Left lung (tissue), 10 donors: Measurements from ENCODE around the gene MICAL3. TPM values are rescaled to one million over a fixed set of nuclear protein-coding genes. Genes with fewer than 3 reads are reported as not detected.
"Not testable (repeated sequence)": the region's sequence is repeated elsewhere in the genome, so short reads cannot be mapped to it uniquely, and the experiment has no call there.

ENCODE experiments used
- ATAC-seq: fragments of 200-7000 bp; cut with Tn5 transposase; one replicate; pipeline ENCODE4 v1.9.1; 2020; ENCODE audit warnings: moderate library complexity
- DNase-seq, 4 donors: peaks; one replicate each; pipeline ENCODE4 v3.0.0-alpha.2; 2013 to 2020
- H3K27ac ChIP-seq, 2 donors: fragments of 200-600 bp; sonication (generic) in 1 of 2; one replicate each; pipeline versions ENCODE4 v1.5.0 to v1.8.0; 2020 to 2021
- H3K27me3 ChIP-seq, 2 donors: fragments of 200-600 bp; sonication (generic) in 1 of 2; one replicate each; pipeline versions ENCODE4 v1.5.0 to v1.8.0; 2020 to 2021
- H3K36me3 ChIP-seq, 2 donors: fragments of 200-600 bp; sonication (generic) in 1 of 2; one replicate each; pipeline versions ENCODE4 v1.5.0 to v1.8.0; 2020 to 2021
- H3K4me1 ChIP-seq, 2 donors: fragments of 200-600 bp; one replicate each; pipeline ENCODE4 v1.8.0; 2021
- H3K4me3 ChIP-seq, 2 donors: fragments of 200-600 bp; sonication (generic) in 1 of 2; one replicate each; pipeline versions ENCODE4 v1.5.0 to v1.8.0; 2020 to 2021; ENCODE audit warnings: mild to moderate bottlenecking in 1 of 2
- H3K9me3 ChIP-seq, 2 donors: fragments of 200-600 bp; sonication (generic) in 1 of 2; one replicate each; pipeline versions ENCODE4 v1.5.0 to v1.8.0; 2020 to 2021
- intact Hi-C, 2 donors: fragments of 100-400 bp; cut with DNase I; formaldehyde crosslinking; loops; one replicate each; pipeline versions ENCODE4 v1.11.2 to v1.14.2; 2022
- polyA plus RNA-seq, 6 donors: library from polyadenylated mRNA; unstranded; fragments of 120-200 nt; gene quantifications; one replicate each; pipeline ENCODE4 v1.2.1, GENCODE V29; 2013; ENCODE audit not compliant: insufficient read length in 6 of 6
- total RNA-seq, 2 donors: library from RNA; stranded (reverse); fragmentation: NEBNext Ultra II Directional; extraction: Animal tissue kit (Norgen Biotek cat#: 25700); gene quantifications; one replicate each; pipeline ENCODE4 v1.2.1, GENCODE V29; 2021
- TF ChIP-seq, protein P1 (sequence below), 2 donors: fragments of 200-600 bp; sonication (generic) in 1 of 2; IDR thresholded peaks; one replicate each; pipeline versions ENCODE4 v1.5.0 to v1.8.0; 2021; ENCODE audit warnings: antibody characterized with exemption in 2 of 2
- donor health status: DM: no; HTN: yes; CAD: no.
- donor health status: DM: no; HTN: no; CAD: no.

Gene MICAL3
- total and polyA plus RNA-seq, 8 donors, result 24.9 to 64.8 (median 56.2) TPM

GRCh38 chr22:18055619-18056160 lies 31.3 kb upstream of the MICAL3 start:
- H3K27me3 ChIP-seq, result no peaks in the 10 kb centered on the region
- intact Hi-C loops, result no loop called here
- ATAC-seq, result no peak
- H3K27ac ChIP-seq, result peak overlapping the region in 1 of 2 donors; percentile 60
- H3K4me3 ChIP-seq, result no peak overlapping the region
- H3K36me3 ChIP-seq, result no peaks in the 10 kb centered on the region
- no peaks in the 10 kb centered on the region for H3K9me3 ChIP-seq
- TF ChIP-seq, protein P1, sequence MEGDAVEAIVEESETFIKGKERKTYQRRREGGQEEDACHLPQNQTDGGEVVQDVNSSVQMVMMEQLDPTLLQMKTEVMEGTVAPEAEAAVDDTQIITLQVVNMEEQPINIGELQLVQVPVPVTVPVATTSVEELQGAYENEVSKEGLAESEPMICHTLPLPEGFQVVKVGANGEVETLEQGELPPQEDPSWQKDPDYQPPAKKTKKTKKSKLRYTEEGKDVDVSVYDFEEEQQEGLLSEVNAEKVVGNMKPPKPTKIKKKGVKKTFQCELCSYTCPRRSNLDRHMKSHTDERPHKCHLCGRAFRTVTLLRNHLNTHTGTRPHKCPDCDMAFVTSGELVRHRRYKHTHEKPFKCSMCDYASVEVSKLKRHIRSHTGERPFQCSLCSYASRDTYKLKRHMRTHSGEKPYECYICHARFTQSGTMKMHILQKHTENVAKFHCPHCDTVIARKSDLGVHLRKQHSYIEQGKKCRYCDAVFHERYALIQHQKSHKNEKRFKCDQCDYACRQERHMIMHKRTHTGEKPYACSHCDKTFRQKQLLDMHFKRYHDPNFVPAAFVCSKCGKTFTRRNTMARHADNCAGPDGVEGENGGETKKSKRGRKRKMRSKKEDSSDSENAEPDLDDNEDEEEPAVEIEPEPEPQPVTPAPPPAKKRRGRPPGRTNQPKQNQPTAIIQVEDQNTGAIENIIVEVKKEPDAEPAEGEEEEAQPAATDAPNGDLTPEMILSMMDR (IDR thresholded peaks at IDR 0.05), result no peak
- H3K4me1 ChIP-seq, result peaks cover 0 to 2% of the 10 kb centered on the region in 2 donors
- DNase-seq, result no peak

GRCh38 chr22:18053216-18053946 lies 29.0 kb upstream of the MICAL3 start:
- H3K9me3 ChIP-seq, H3K4me3 ChIP-seq, DNase-seq, H3K27ac ChIP-seq, H3K27me3 ChIP-seq, ATAC-seq, intact Hi-C loops, H3K36me3 ChIP-seq, H3K4me1 ChIP-seq: not testable (repeated sequence)

GRCh38 chr22:18051113-18051512 lies 26.8 kb upstream of the MICAL3 start:
- H3K4me1 ChIP-seq, H3K9me3 ChIP-seq, DNase-seq, H3K27ac ChIP-seq, H3K4me3 ChIP-seq, ATAC-seq, intact Hi-C loops, H3K36me3 ChIP-seq: not testable (repeated sequence)
- H3K27me3 ChIP-seq, result peaks cover 6 to 13% of the 10 kb centered on the region in 2 donors

DNA sequence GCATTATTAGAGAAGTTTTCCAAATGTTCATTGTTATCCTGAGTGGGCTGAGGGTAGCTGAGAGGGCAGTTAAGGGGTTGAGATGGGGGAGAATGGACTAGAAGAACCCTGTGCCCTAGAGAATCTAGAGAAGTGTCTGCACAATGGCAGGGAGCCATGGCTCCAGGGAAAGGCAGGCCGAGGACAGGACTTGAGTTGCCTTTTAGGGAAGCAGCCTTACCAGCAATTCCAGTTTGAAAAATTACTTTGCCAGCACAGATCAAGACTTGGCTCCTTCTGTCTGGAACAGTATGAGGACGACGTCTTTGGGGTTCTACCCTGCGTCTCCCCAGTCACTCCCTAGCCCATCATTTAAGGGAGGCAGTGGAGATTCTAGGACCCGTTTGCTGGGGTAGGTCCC lies 25.7 kb upstream of the MICAL3 start:
- H3K4me3 ChIP-seq, result no peak overlapping the region
- TF ChIP-seq, protein P1 (IDR thresholded peaks at IDR 0.05), result no peak
- ATAC-seq (no peak), DNase-seq (no peak)
- intact Hi-C loops, result no loop called here
- H3K27me3 ChIP-seq, result peaks cover 6 to 13% of the 10 kb centered on the region in 2 donors
- H3K27ac ChIP-seq, result no peak overlapping the region
- H3K36me3 ChIP-seq, result no peaks in the 10 kb centered on the region
- no peaks in the 10 kb centered on the region for H3K9me3 ChIP-seq
- H3K4me1 ChIP-seq, result no peaks in the 10 kb centered on the region

DNA sequence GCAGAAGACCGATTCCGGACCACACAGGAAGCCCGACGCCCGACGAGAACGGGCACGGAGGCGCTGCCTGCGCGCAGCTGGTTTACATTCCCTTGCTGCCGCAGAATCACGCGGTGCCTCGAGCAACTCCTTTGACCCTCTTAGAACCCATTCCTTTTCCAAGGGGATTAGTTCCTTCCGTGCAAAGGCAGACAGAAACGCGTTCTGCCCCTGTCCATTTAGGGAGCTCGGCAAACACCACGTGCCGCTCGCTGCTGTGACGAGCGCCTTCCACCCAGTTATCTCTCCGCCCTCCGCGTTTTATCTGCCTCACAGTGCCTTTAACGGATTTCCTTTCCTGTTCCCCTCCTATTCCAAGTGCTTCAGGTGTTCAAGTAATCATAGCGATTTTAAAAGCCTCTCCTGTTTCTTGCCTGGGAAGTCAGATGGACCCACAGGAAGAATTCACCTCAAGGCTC lies 24.1 kb upstream of the MICAL3 start:
- Histone ChIP-seq H3K9me3 (no peaks in the 10 kb centered on the region), H3K36me3 (no peaks in the 10 kb centered on the region), H3K27me3 (peaks cover 6 to 13% of the 10 kb centered on the region in 2 donors), H3K4me3 (no peak overlapping the region), H3K4me1 (no peaks in the 10 kb centered on the region), H3K27ac (peak overlapping the region in 1 of 2 donors; percentile 39)
- peak; percentile 68 for ATAC-seq
- TF ChIP-seq, protein P1 (IDR thresholded peaks at IDR 0.05), result no peak
- intact Hi-C loops, result no loop called here
- DNase-seq, result peak in 3 of 4 donors; percentile 46 to 59 (median 55)

GRCh38 chr22:18048041-18048440 lies 23.7 kb upstream of the MICAL3 start:
- peaks cover 6 to 13% of the 10 kb centered on the region in 2 donors for H3K27me3 ChIP-seq
- H3K4me3 ChIP-seq, result no peak overlapping the region
- no peaks in the 10 kb centered on the region for H3K9me3 ChIP-seq
- TF ChIP-seq, protein P1 (IDR thresholded peaks at IDR 0.05), result no peak
- DNase-seq (no peak), ATAC-seq (no peak)
- intact Hi-C loops, result no loop called here
- H3K36me3 ChIP-seq, result no peaks in the 10 kb centered on the region
- H3K27ac ChIP-seq, result peak overlapping the region in 1 of 2 donors; percentile 19
- H3K4me1 ChIP-seq, result no peaks in the 10 kb centered on the region
